Stimulated activated CD4-positive, alpha-beta T cell treated with anti-CD3 and anti-CD28 coated beads, Interleukin-4, amount 100 ng/mL, for 4 hours (primary cell): ENCODE measurements around the gene SPTLC2.
A peak's percentile ranks its signal among the peaks of the same experiment; 100 is the strongest.
"Not testable (repeated sequence)": the region's sequence is repeated elsewhere in the genome, so short reads cannot be mapped to it uniquely, and the experiment has no call there.

Experiments used
- DNase-seq, 2 experiments: peaks; one replicate each; pipeline ENCODE4 v3.0.0-alpha.2; 2020

The SPTLC2 gene

DNA sequence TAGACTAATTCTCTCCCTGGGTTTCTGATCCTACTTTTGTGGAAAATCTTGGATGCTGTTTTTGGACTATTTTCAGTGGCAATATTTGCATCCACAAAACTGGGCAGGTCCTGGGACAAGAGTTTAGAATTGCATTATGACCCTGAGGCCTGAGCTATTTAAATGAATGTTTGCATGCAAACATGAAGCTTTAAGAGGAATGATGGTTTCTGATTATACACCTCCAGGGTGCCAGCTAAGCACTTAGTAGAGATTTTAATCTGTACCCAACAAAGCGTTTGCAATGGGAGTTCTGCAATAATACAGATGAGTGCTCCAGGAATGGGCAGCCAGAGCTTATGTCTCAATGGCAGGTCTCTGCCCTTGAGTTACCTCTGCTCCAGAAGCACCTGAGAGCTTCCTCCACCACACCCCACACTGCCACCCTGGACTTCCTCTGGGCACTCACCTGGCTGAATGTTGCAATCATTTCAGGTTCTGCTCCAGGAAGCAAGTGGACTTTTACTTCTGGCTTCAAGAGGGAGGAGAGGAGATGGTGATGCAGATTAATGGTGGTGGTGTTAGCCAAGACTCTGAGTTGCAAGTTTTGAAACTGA, 6.0 kb upstream of the SPTLC2 start:
- no peak for DNase-seq

DNA sequence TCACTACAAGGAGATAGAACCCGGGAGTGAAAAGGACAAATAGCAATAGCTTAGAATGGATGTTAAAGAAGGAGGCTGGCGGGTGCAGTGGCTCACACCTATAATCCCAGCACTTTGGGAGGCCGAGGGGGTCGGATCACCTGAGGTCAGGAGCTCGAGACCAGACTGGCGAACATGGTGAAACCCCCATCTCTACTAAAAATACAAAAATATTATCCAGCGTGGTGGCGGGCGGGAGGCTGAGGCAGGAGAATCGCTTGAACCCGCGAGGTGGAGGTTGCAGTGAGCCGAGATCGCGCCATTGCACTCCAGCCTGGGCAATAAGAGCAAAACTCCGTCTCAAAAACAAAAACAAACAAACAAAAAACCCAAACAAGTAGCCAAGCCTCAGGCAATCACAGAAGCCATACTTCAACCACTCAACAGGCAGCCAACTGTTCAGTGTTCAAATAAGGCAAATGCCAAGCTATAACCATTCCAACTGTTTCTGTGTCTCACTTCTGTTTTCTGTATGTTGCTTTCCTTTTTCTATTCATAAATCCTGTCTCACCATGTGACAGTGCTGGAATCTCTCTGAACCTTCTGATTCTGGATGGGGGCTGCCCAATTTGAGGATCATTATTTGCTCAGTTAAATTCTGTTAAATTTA, 3.9 kb upstream of the SPTLC2 start:
- no peak for DNase-seq

GRCh38 chr14:77618381-77618970, 2.0 kb upstream of the SPTLC2 start:
- no peak for DNase-seq

- no peak for DNase-seq
These were observed 344 bp downstream of the SPTLC2 start for GRCh38 chr14:77616133-77616453.

- no peak for DNase-seq
These were observed 890 bp downstream of the SPTLC2 start for GRCh38 chr14:77615361-77616132.

- DNase-seq = no peak
These were observed 3.2 kb downstream of the SPTLC2 start for GRCh38 chr14:77613201-77613600.

- DNase-seq = no peak
These were observed 4.3 kb downstream of the SPTLC2 start for GRCh38 chr14:77612011-77612620.

- DNase-seq = no peak
These were observed 5.9 kb downstream of the SPTLC2 start for GRCh38 chr14:77610553-77610952.

DNA sequence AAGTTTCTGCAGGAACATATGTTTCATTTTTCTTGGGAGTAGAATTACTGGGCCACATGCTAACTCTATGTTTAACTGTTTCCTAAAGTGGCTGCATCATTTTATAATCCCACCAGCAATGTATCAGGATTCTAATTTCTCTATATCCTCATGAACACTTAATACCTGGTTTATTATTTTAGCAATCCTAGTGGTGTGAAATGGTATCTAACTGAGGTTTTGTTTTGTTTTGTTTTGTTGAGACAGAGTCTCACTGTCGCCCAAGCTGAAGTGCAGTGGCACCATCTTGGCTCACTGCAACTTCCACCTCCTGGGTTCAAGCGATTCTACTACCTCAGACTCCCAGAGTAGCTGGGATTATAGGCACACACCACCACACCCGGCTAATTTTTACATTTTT, 6.5 kb downstream of the SPTLC2 start:
- no peak for DNase-seq

- DNase-seq = no peak
These were observed 8.6 kb downstream of the SPTLC2 start for GRCh38 chr14:77607741-77608302.

GRCh38 chr14:77605392-77605972, 11.0 kb downstream of the SPTLC2 start:
- no peak for DNase-seq

GRCh38 chr14:77603654-77604255, 12.7 kb downstream of the SPTLC2 start:
- DNase-seq = no peak

DNA sequence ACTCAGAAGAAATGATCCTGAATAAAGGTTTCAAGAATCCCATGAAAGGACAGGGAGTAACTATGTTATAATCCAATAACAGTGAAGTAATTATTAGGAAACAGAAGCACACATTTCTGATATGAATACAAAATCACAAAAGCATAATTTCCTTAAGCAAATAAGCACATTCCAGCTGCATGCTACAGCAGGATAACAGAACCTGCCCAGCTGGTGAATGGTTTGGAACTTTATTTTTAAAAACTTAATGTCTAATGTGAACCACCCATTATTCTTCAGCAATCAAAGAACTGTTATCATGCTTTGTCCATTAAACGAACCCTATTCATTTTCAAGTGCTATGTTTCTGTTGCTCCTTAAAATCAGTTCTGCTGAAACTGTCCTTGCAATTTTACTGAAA, 13.4 kb downstream of the SPTLC2 start:
- DNase-seq = no peak

DNA sequence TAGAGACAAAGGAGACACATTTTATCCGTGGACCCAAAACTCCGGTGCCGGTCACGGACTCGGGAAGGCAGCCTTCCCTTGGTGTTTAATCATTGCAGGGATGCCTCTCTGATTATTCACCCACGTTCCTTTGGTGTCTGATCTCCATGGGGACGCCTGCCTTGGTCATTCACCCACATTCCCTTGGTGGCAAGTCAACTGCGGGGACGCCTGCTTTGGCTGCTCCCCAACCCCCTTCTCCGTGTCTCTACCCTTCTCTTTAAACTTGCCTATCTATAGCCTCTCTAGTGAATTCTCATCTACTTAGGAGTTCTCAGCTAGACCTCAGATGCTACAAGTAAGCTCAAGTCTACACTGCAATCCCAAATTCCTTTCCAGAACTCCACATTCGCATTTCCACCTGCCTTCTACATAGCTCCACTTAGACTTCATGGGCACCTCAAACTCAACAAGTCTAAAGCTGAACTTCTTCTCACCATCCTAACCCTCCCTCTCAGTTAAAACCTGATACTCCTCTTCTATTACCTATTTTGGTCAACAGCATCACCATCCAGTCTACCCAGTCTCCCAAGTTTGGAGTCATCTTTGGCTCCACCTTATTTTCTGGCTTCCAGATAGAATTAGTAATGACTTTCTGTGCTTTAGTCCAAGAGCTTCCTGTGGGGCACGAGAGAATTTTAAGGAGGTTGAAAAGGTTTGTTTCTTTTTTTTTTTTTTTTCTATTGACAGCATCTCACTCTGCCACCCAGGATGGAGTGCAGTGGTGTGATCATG, 14.4 kb downstream of the SPTLC2 start:
- no peak for DNase-seq

DNA sequence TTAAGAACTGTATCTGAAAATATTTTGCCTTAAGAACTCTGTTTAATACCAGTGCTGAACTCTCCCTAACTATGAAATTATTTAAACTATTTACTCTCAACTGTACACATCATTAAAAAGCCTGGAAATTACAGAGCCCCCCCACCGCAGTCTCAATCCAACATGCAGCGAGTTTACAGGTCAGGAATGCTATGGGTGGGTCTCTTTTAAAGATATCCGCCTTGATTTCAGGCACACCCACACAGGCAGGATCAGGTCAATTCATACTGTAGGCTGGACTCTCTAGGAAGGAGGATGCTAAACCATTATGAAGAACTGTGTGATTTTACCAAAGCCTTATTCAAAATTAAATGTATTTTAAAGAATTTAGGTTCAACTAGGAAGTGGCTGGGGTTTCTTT, 16.5 kb downstream of the SPTLC2 start:
- DNase-seq = no peak

DNA sequence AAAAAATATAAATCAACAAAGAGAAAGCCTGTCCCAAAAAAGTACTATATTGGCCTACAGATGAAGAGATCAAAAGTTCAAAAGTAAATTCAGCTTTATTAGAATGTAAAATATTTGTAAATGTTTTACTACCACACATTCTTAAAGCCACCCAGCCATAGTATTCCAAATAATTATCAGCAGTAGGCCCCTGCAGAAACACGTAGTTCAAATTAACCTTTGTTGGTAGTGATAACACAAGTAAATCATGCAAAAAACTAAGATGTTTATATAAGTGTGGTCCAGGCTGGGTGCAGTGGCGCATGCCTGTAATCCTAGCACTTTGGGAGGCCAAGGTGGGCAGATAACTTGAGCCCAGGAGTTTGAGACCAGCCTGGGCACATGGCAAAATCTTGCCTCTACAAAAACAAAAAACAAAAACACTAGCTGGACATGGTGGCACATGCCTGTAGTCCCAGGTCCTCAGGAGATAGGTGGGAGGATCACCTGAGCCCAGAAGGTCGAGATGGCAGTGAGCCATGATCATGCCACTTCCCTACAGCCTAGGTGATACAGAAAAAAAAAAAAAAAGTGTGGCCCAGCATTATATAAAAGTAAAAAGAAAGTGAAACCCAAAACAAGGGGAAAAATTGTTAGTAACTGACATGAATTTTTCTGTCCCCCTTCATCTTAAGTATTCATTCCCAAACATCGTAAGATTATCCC, 17.9 kb downstream of the SPTLC2 start:
- DNase-seq = peak in 1 of 2 experiments; percentile 15

GRCh38 chr14:77593501-77593961, 22.9 kb downstream of the SPTLC2 start:
- DNase-seq = no peak

DNA sequence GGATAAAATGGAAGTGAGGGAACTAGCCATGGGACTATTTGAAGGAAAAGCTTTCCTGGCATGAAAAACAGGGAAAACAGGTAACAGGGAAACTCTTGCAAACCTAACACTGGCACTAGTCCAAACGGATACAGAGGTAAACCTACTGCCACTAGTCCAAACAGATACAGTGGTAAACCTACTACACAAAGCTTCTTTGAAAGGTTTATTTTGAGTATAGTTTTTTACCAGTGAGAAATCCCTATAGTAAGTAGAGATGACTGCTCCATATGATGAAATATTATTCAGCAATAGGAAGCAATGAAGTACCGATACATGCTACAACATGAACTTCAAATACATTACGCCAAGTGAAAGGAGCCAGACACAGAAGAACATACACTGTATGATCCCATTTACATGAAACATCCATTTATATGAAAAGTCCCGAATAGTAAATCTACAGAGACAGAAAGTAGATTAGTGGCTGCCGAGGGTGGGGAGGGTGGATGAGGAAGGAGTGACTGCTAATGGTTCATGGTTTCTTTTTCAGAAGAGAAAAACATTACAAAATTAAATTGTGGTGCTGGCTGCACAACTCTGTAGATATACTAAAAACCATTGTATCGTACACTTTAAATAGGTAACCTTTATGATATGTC, 25.5 kb downstream of the SPTLC2 start:
- no peak for DNase-seq

DNA sequence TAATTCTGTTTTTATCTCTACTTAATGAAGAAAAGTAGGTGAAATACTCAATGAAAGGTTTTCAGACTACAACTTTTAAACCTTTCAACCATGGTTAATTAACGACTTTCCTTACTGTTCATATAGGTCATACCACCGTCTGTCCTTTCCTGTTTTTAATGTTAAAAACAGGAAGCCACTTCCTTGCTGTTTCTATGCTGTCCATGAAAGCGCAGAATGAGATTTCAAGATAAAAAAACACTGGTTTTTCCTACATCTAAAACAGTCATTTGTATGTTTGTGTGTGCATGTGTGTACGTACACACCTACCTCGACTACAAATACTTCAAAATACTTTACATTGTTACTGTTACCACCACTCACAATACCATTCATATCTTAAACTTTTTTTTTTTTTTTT, 27.3 kb downstream of the SPTLC2 start:
- DNase-seq = no peak

GRCh38 chr14:77588411-77589025, 27.9 kb downstream of the SPTLC2 start:
- not testable (repeated sequence) for DNase-seq
